ENCODE data around the gene SERINC5. TPM values are rescaled to one million over a fixed set of nuclear protein-coding genes. Genes with fewer than 3 reads are reported as not detected.

The SERINC5 gene
- total RNA-seq, 1 donor from 2014 or later: 21.4 TPM

DNA sequence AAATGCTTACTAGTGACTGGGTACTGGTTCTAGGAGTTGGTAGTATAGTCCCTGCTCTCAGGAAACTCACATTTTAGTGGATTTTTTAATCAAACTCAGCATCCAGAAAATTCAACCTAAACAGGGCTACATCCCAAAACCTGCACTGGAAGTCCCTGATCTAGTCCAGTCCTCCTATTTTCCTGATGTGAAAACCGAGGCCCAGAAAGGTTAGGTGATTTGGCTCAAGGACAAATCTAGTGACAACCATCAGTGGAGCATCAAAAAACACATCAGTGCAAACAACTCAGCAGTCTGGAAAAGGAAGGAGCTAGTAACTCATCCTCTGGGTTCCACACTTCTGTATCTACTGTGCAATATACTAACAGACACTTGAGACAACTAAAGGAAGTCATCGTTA lies 38.2 kb downstream of the SERINC5 start:
- H3K4me1 ChIP-seq (ENCODE audit: control insufficient read depth in 3 of 3, insufficient read depth in 3 of 3, low read length in 3 of 3): peaks cover 4 to 24% (median 11%) of the 10 kb centered on the region in 3 donors
- H3K9me3 ChIP-seq (ENCODE audit: control insufficient read depth in 3 of 3, low read length in 3 of 3): no peaks in the 10 kb centered on the region
- no peaks in the 10 kb centered on the region for H3K27me3 ChIP-seq (ENCODE audit: control insufficient read depth in 3 of 3, insufficient read depth in 3 of 3, low read length in 3 of 3)
- peak overlapping the region in 1 of 3 donors; percentile 41 for H3K9ac ChIP-seq (ENCODE audit: low read depth in 1 of 3, low read length in 3 of 3)
- no peaks in the 10 kb centered on the region for H3K36me3 ChIP-seq (ENCODE audit: control insufficient read depth in 3 of 3, insufficient read depth in 3 of 3, low read length in 3 of 3)
- peak overlapping the region in 1 of 3 donors; percentile 54 for H3K4me3 ChIP-seq (ENCODE audit: low read length in 3 of 3)
- peak overlapping the region; percentile 18 for H3K27ac ChIP-seq (ENCODE audit: low read depth, low read length)

GRCh38 chr5:80216753-80217596 lies 38.9 kb downstream of the SERINC5 start:
- Histone ChIP-seq H3K4me1 (ENCODE audit: control insufficient read depth in 3 of 3, insufficient read depth in 3 of 3, low read length in 3 of 3) (peaks cover 4 to 24% (median 11%) of the 10 kb centered on the region in 3 donors), H3K9ac (ENCODE audit: low read depth in 1 of 3, low read length in 3 of 3) (peak overlapping the region in 1 of 3 donors; percentile 41), H3K9me3 (ENCODE audit: control insufficient read depth in 3 of 3, low read length in 3 of 3) (no peaks in the 10 kb centered on the region), H3K27ac (ENCODE audit: low read depth, low read length) (peak overlapping the region; percentile 18), H3K4me3 (ENCODE audit: low read length in 3 of 3) (peak overlapping the region in 1 of 3 donors; percentile 54), H3K27me3 (ENCODE audit: control insufficient read depth in 3 of 3, insufficient read depth in 3 of 3, low read length in 3 of 3) (no peaks in the 10 kb centered on the region), H3K36me3 (ENCODE audit: control insufficient read depth in 3 of 3, insufficient read depth in 3 of 3, low read length in 3 of 3) (no peaks in the 10 kb centered on the region)

- Histone ChIP-seq H3K4me1 (ENCODE audit: control insufficient read depth in 3 of 3, insufficient read depth in 3 of 3, low read length in 3 of 3) (peaks cover 4 to 24% (median 11%) of the 10 kb centered on the region in 3 donors), H3K27ac (ENCODE audit: low read depth, low read length) (no peak overlapping the region), H3K9me3 (ENCODE audit: control insufficient read depth in 3 of 3, low read length in 3 of 3) (no peaks in the 10 kb centered on the region), H3K4me3 (ENCODE audit: low read length in 3 of 3) (no peak overlapping the region), H3K9ac (ENCODE audit: low read depth in 1 of 3, low read length in 3 of 3) (no peak overlapping the region), H3K27me3 (ENCODE audit: control insufficient read depth in 3 of 3, insufficient read depth in 3 of 3, low read length in 3 of 3) (no peaks in the 10 kb centered on the region), H3K36me3 (ENCODE audit: control insufficient read depth in 3 of 3, insufficient read depth in 3 of 3, low read length in 3 of 3) (no peaks in the 10 kb centered on the region)
Observed at GRCh38 chr5:80216096-80216495, 39.8 kb downstream of the SERINC5 start.

GRCh38 chr5:80215523-80215922 lies 40.3 kb downstream of the SERINC5 start:
- peaks cover 4 to 24% (median 11%) of the 10 kb centered on the region in 3 donors for H3K4me1 ChIP-seq (ENCODE audit: control insufficient read depth in 3 of 3, insufficient read depth in 3 of 3, low read length in 3 of 3)
- H3K27me3 ChIP-seq (ENCODE audit: control insufficient read depth in 3 of 3, insufficient read depth in 3 of 3, low read length in 3 of 3): no peaks in the 10 kb centered on the region
- no peak overlapping the region for H3K4me3 ChIP-seq (ENCODE audit: low read length in 3 of 3)
- no peaks in the 10 kb centered on the region for H3K36me3 ChIP-seq (ENCODE audit: control insufficient read depth in 3 of 3, insufficient read depth in 3 of 3, low read length in 3 of 3)
- no peaks in the 10 kb centered on the region for H3K9me3 ChIP-seq (ENCODE audit: control insufficient read depth in 3 of 3, low read length in 3 of 3)
- H3K9ac ChIP-seq (ENCODE audit: low read depth in 1 of 3, low read length in 3 of 3): no peak overlapping the region
- no peak overlapping the region for H3K27ac ChIP-seq (ENCODE audit: low read depth, low read length)

DNA sequence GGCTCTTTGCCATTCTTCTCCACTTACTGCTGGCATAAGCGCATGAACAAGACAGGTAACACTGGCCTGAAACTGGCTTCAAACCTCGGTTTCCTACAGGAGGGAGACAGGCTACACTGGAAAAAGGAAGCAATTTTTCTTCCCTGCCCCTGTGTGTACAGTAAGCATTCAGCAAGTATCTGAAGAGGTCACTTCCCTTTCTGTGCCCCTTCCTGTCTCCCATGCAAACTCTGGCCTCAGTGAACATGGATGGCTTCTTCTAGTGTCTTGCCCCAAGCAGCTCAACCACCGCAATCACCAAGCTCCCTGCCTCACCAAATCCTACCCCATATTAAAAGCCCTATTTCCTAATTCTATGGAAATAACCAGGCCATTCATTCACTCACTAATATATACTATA lies 42.4 kb downstream of the SERINC5 start:
- Histone ChIP-seq H3K27me3 (ENCODE audit: control insufficient read depth in 3 of 3, insufficient read depth in 3 of 3, low read length in 3 of 3) (no peaks in the 10 kb centered on the region), H3K4me3 (ENCODE audit: low read length in 3 of 3) (no peak overlapping the region), H3K36me3 (ENCODE audit: control insufficient read depth in 3 of 3, insufficient read depth in 3 of 3, low read length in 3 of 3) (no peaks in the 10 kb centered on the region), H3K9me3 (ENCODE audit: control insufficient read depth in 3 of 3, low read length in 3 of 3) (no peaks in the 10 kb centered on the region), H3K9ac (ENCODE audit: low read depth in 1 of 3, low read length in 3 of 3) (no peak overlapping the region), H3K4me1 (ENCODE audit: control insufficient read depth in 3 of 3, insufficient read depth in 3 of 3, low read length in 3 of 3) (peaks cover 4 to 24% (median 11%) of the 10 kb centered on the region in 3 donors), H3K27ac (ENCODE audit: low read depth, low read length) (no peak overlapping the region)

- Histone ChIP-seq H3K9me3 (ENCODE audit: control insufficient read depth in 3 of 3, low read length in 3 of 3) (no peaks in the 10 kb centered on the region), H3K27ac (ENCODE audit: low read depth, low read length) (no peak overlapping the region), H3K27me3 (ENCODE audit: control insufficient read depth in 3 of 3, insufficient read depth in 3 of 3, low read length in 3 of 3) (no peaks in the 10 kb centered on the region), H3K4me3 (ENCODE audit: low read length in 3 of 3) (no peak overlapping the region), H3K9ac (ENCODE audit: low read depth in 1 of 3, low read length in 3 of 3) (no peak overlapping the region), H3K4me1 (ENCODE audit: control insufficient read depth in 3 of 3, insufficient read depth in 3 of 3, low read length in 3 of 3) (peaks cover under 1 to 15% (median 5%) of the 10 kb centered on the region in 3 donors), H3K36me3 (ENCODE audit: control insufficient read depth in 3 of 3, insufficient read depth in 3 of 3, low read length in 3 of 3) (no peaks in the 10 kb centered on the region)
Observed at GRCh38 chr5:80212171-80212667, 43.6 kb downstream of the SERINC5 start.

DNA sequence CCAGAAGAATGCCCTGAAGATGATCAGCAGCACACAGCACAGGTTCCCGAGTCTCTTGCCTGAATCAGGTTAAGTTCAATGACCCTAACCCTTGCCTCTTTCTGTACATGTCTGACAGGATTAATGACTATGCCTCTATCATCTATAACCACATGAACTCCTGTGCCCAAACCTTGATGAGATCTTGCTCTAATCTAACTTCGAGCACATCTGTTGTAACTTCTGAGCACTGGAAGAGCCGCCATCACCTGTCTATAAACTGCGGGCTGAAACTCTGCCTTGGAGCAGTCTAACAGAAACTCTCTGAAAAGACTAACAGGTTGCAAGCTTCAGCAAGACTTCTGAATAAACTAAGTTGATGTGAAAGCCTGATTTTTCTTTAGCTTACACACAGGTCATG lies 44.5 kb downstream of the SERINC5 start:
- Histone ChIP-seq H3K36me3 (ENCODE audit: control insufficient read depth in 3 of 3, insufficient read depth in 3 of 3, low read length in 3 of 3) (no peaks in the 10 kb centered on the region), H3K4me3 (ENCODE audit: low read length in 3 of 3) (no peak overlapping the region), H3K9ac (ENCODE audit: low read depth in 1 of 3, low read length in 3 of 3) (no peak overlapping the region), H3K9me3 (ENCODE audit: control insufficient read depth in 3 of 3, low read length in 3 of 3) (no peaks in the 10 kb centered on the region), H3K4me1 (ENCODE audit: control insufficient read depth in 3 of 3, insufficient read depth in 3 of 3, low read length in 3 of 3) (peaks cover 0 to 14% (median 3%) of the 10 kb centered on the region in 3 donors), H3K27me3 (ENCODE audit: control insufficient read depth in 3 of 3, insufficient read depth in 3 of 3, low read length in 3 of 3) (no peaks in the 10 kb centered on the region), H3K27ac (ENCODE audit: low read depth, low read length) (no peak overlapping the region)

GRCh38 chr5:80210014-80210413 lies 45.8 kb downstream of the SERINC5 start:
- Histone ChIP-seq H3K9ac (ENCODE audit: low read depth in 1 of 3, low read length in 3 of 3) (no peak overlapping the region), H3K27me3 (ENCODE audit: control insufficient read depth in 3 of 3, insufficient read depth in 3 of 3, low read length in 3 of 3) (no peaks in the 10 kb centered on the region), H3K36me3 (ENCODE audit: control insufficient read depth in 3 of 3, insufficient read depth in 3 of 3, low read length in 3 of 3) (no peaks in the 10 kb centered on the region), H3K27ac (ENCODE audit: low read depth, low read length) (no peak overlapping the region), H3K4me3 (ENCODE audit: low read length in 3 of 3) (no peak overlapping the region), H3K9me3 (ENCODE audit: control insufficient read depth in 3 of 3, low read length in 3 of 3) (no peaks in the 10 kb centered on the region), H3K4me1 (ENCODE audit: control insufficient read depth in 3 of 3, insufficient read depth in 3 of 3, low read length in 3 of 3) (peaks cover 0 to 5% (median 0%) of the 10 kb centered on the region in 3 donors)

GRCh38 chr5:80208381-80208780 lies 47.5 kb downstream of the SERINC5 start:
- Histone ChIP-seq H3K4me3 (ENCODE audit: low read length in 3 of 3) (no peak overlapping the region), H3K27ac (ENCODE audit: low read depth, low read length) (no peak overlapping the region), H3K36me3 (ENCODE audit: control insufficient read depth in 3 of 3, insufficient read depth in 3 of 3, low read length in 3 of 3) (no peaks in the 10 kb centered on the region), H3K9me3 (ENCODE audit: control insufficient read depth in 3 of 3, low read length in 3 of 3) (no peaks in the 10 kb centered on the region), H3K4me1 (ENCODE audit: control insufficient read depth in 3 of 3, insufficient read depth in 3 of 3, low read length in 3 of 3) (peaks cover 0 to 2% (median 0%) of the 10 kb centered on the region in 3 donors), H3K27me3 (ENCODE audit: control insufficient read depth in 3 of 3, insufficient read depth in 3 of 3, low read length in 3 of 3) (no peaks in the 10 kb centered on the region), H3K9ac (ENCODE audit: low read depth in 1 of 3, low read length in 3 of 3) (no peak overlapping the region)

DNA sequence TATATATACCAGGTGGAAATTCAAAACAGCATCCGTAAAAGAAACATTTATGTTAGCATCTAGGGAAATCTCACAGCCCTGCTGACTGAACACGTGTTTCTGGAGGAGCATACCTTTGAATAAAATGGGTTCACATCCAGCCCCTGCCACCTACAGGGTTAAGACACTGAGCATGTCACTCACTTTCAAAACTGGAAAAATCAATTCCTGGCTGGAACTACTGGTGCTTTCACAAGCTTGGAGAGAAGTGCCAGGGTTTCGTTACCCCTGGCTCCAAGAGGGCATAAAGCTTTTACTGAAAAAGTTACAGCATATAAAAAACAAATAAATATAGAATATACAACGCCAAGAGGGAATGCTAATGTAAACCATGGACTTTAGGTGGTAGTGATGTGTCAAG lies 48.0 kb downstream of the SERINC5 start:
- Histone ChIP-seq H3K27me3 (ENCODE audit: control insufficient read depth in 3 of 3, insufficient read depth in 3 of 3, low read length in 3 of 3) (no peaks in the 10 kb centered on the region), H3K4me3 (ENCODE audit: low read length in 3 of 3) (no peak overlapping the region), H3K36me3 (ENCODE audit: control insufficient read depth in 3 of 3, insufficient read depth in 3 of 3, low read length in 3 of 3) (peaks cover under 1 to 1% (median under 1%) of the 10 kb centered on the region in 3 donors), H3K4me1 (ENCODE audit: control insufficient read depth in 3 of 3, insufficient read depth in 3 of 3, low read length in 3 of 3) (no peaks in the 10 kb centered on the region), H3K9me3 (ENCODE audit: control insufficient read depth in 3 of 3, low read length in 3 of 3) (no peaks in the 10 kb centered on the region), H3K9ac (ENCODE audit: low read depth in 1 of 3, low read length in 3 of 3) (no peak overlapping the region), H3K27ac (ENCODE audit: low read depth, low read length) (no peak overlapping the region)
